ENCODE results near the gene BBS9. TPM values are rescaled to one million over a fixed set of nuclear protein-coding genes. Genes with fewer than 3 reads are reported as not detected.

The BBS9 gene
- total and polyA plus RNA-seq, 11 donors = 7.4 to 29.3 (median 11.3) TPM

GRCh38 chr7:33449847-33450246, 320.5 kb downstream of the BBS9 start:
- Histone ChIP-seq H3K4me3 (no peak overlapping the region), H3K27ac (no peak overlapping the region), H3K27me3 (no peaks in the 10 kb centered on the region), H3K4me1 (peaks cover 0 to 12% (median 5%) of the 10 kb centered on the region in 12 donors), H3K36me3 (no peaks in the 10 kb centered on the region), H3K9me3 (peaks cover 0 to 10% (median 0%) of the 10 kb centered on the region in 12 donors)
- TF ChIP-seq CTCF (IDR thresholded peaks at IDR 0.05) (no peak), POLR2A (IDR thresholded peaks at IDR 0.05) (no peak)
- ATAC-seq = no peak
- intact Hi-C loops (cut with DNase I) = loop anchor here in 2 of 10 donors (10.0 kb wide), 2 partner anchors 305 to 485 kb away; no protein-coding TSS in a partner anchor
- WGBS, 4 donors = 82 to 95% (median 88%) methylated on average over 5 of the region's 5 CpGs
- no peak for DNase-seq

GRCh38 chr7:33452805-33453502, 323.6 kb downstream of the BBS9 start:
- H3K9me3 ChIP-seq = peaks cover 0 to 10% (median 0%) of the 10 kb centered on the region in 12 donors
- H3K27me3 ChIP-seq = no peaks in the 10 kb centered on the region
- no peak for DNase-seq
- ATAC-seq = no peak
- H3K4me1 ChIP-seq = peaks cover 0 to 8% (median 4%) of the 10 kb centered on the region in 12 donors
- no peak for TF ChIP-seq POLR2A (IDR thresholded peaks at IDR 0.05)
- no peak for TF ChIP-seq CTCF (IDR thresholded peaks at IDR 0.05)
- H3K36me3 ChIP-seq = no peaks in the 10 kb centered on the region
- no peak overlapping the region for H3K4me3 ChIP-seq
- WGBS, 4 donors = 89 to 95% (median 93%) methylated on average over 1 of the region's 1 CpG
- H3K27ac ChIP-seq = no peak overlapping the region
- intact Hi-C loops (cut with DNase I) = loop anchor here in 2 of 10 donors (10.0 kb wide), 2 partner anchors 302 to 482 kb away; no protein-coding TSS in a partner anchor

GRCh38 chr7:33457039-33457438, 327.7 kb downstream of the BBS9 start:
- Histone ChIP-seq H3K4me3 (no peak overlapping the region), H3K4me1 (no peaks in the 10 kb centered on the region), H3K27ac (no peak overlapping the region), H3K36me3 (no peaks in the 10 kb centered on the region), H3K27me3 (no peaks in the 10 kb centered on the region), H3K9me3 (no peaks in the 10 kb centered on the region)
- ATAC-seq = no peak
- DNase-seq = no peak
- WGBS, 4 donors = 80 to 88% (median 85%) methylated on average over 6 of the region's 6 CpGs
- intact Hi-C loops (cut with DNase I) = loop anchor here in 3 of 10 donors (5.0 to 10.0 kb wide), 3 partner anchors 298 to 478 kb away; no protein-coding TSS in a partner anchor
- no peak for TF ChIP-seq POLR2A (IDR thresholded peaks at IDR 0.05)
- TF ChIP-seq CTCF (IDR thresholded peaks at IDR 0.05) = no peak

- ATAC-seq = no peak
- H3K4me3 ChIP-seq = no peak overlapping the region
- intact Hi-C loops (cut with DNase I) = loop anchor here in 3 of 10 donors (5.0 to 10.0 kb wide), 3 partner anchors 296 to 476 kb away; no protein-coding TSS in a partner anchor
- no peaks in the 10 kb centered on the region for H3K9me3 ChIP-seq
- DNase-seq = no peak
- TF ChIP-seq POLR2A (IDR thresholded peaks at IDR 0.05) (no peak), CTCF (IDR thresholded peaks at IDR 0.05) (no peak)
- no peaks in the 10 kb centered on the region for H3K4me1 ChIP-seq
- WGBS, 4 donors = 85 to 96% (median 89%) methylated on average over 1 of the region's 1 CpG
- no peaks in the 10 kb centered on the region for H3K36me3 ChIP-seq
- H3K27ac ChIP-seq = no peak overlapping the region
- H3K27me3 ChIP-seq = no peaks in the 10 kb centered on the region
Observed at GRCh38 chr7:33458581-33458980, 329.2 kb downstream of the BBS9 start.

Data from heart left ventricle (tissue), 16 donors.